ENCODE results near the gene EIF4A2.

- TF ChIP-seq POLR2A (IDR thresholded peaks at IDR 0.05) (no peak), CTCF (IDR thresholded peaks at IDR 0.05) (no peak)
Measured at GRCh38 chr3:186818516-186818915, 35.1 kb downstream of the EIF4A2 start.
